HG02571 (cell line): ENCODE data around the gene NOXA1.

Experiments used
- ATAC-seq: cut with Tn5 transposase; IDR thresholded peaks from one replicate; pipeline ENCODE4 v1.9.1; 2021; ENCODE audit warnings: mild to moderate bottlenecking, moderate library complexity; ENCODE audit not compliant: unreplicated experiment

The NOXA1 gene

DNA sequence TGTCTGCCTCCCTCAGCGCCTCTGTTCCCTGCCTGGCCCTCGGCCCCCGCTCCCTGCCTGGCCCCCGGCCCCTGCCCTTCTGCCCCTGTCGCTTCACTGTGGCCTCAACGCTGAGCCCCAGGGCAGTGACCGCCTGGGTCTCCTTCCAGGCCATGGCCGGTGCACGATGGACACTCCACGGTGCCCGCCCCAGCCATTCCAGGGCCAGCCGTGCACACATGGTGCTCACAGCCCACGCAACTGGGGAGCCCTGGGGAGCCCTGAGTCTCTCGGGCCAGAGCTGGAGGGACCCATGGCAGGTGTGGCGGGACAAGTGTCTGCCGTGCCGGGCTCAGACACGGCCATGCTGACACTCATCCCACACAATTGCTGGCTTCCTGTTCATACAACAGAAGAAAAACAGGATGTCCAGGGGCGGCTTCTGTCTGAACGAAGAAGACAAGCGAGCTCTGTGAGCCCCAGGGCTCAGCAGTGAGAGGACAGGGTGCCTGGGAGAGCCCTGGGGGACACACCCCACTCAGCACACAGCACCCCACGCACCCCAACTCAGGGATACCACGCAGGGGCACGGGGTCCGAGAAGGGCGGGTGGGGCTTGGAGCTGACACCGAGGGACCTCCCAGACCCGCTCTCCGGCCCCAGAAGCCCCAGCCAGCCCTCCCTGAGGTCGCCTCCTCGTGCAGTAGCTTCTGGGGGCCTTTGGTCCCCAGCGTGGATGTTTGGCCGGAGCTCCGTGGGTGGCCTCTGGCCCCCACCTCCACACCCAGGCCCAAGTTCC is 35.9 kb upstream of the NOXA1 start:
- no peak for ATAC-seq

GRCh38 chr9:137387891-137388560 is 35.2 kb upstream of the NOXA1 start:
- ATAC-seq: no peak

DNA sequence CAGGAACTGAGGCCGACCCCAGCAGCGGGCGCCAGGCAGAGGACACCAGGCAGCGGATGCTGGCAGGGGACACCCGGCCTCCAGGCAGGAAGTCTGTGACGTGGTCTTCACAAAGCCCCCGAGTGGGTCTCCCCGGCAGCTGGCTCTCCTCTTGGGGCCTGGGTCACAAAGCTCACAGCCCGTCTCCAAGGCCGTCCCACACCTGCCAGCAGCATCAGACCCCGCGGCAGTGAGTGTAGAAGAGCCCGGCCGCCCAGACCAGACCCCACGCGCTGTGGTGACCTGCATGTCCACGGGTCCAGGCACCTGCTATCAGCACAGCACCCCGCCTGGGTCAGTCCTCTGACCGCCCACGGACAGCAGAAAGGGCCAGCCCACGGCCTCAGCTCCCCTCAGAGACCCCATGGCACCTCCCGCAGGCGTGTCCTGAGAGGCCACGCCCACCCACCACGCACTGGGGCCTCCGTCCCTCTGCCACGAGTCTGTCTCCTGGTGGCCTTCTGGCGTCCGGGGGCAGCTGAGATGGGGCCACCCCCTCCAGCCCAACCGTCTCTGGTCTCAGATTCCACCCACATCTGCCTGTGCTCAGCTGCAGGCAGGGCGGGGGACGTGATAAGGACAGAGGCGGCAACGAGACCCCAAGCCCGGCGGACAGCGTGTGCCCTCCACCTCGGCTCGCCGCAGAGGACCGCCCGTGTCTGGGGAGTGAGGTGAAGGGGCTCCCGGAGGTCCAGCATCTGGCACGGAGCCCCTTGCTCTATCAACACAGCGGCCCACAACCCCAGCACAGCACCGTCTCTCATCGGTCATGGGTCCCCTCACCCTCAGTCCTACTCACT is 34.4 kb upstream of the NOXA1 start:
- ATAC-seq: no peak

GRCh38 chr9:137389428-137389746 is 33.8 kb upstream of the NOXA1 start:
- ATAC-seq: no peak

GRCh38 chr9:137390553-137391410 is 32.4 kb upstream of the NOXA1 start:
- no peak for ATAC-seq

DNA sequence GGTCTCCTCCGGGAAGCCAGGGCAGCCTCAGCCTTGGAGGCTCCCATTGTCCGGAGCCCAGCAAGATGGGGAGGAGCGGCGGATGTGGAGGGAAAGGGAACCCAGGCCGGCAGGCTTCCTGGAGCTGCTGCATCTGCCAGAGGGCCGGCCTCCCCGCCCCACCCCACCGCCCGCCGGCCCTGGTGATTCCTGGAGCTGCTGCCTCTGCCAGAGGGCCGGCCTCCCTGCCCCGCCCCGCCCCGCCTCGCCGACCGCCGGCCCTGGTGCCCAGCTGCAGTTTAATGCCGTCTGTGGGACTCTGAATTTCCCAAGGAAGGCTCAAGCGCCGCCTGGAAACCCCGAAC is 31.8 kb upstream of the NOXA1 start:
- ATAC-seq: no peak

- no peak for ATAC-seq
These were observed 30.8 kb upstream of the NOXA1 start for GRCh38 chr9:137392232-137393007.

- ATAC-seq: no peak
These were observed 29.7 kb upstream of the NOXA1 start for GRCh38 chr9:137393176-137394150.

- ATAC-seq: no peak
These were observed 28.1 kb upstream of the NOXA1 start for GRCh38 chr9:137394866-137395665.

DNA sequence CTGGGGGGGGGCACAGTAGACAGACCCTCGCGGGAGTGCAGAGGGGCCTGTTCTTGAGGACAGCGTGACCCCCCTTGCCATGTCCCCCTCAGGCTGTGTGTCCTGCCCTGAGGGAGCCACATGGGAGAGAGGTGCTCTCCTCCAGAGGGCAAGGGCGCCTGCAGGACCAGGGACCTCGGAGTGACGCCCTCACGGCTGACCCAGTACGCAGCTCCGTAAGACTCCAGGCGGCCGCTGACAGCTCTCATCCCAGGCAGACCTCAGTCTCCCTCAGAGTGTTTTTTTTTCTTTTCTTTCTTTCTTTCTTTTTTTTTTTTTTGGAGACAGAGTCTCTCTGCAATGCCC is 27.6 kb upstream of the NOXA1 start:
- ATAC-seq: no peak

- no peak for ATAC-seq
These were observed 27.0 kb upstream of the NOXA1 start for GRCh38 chr9:137396227-137396626.

DNA sequence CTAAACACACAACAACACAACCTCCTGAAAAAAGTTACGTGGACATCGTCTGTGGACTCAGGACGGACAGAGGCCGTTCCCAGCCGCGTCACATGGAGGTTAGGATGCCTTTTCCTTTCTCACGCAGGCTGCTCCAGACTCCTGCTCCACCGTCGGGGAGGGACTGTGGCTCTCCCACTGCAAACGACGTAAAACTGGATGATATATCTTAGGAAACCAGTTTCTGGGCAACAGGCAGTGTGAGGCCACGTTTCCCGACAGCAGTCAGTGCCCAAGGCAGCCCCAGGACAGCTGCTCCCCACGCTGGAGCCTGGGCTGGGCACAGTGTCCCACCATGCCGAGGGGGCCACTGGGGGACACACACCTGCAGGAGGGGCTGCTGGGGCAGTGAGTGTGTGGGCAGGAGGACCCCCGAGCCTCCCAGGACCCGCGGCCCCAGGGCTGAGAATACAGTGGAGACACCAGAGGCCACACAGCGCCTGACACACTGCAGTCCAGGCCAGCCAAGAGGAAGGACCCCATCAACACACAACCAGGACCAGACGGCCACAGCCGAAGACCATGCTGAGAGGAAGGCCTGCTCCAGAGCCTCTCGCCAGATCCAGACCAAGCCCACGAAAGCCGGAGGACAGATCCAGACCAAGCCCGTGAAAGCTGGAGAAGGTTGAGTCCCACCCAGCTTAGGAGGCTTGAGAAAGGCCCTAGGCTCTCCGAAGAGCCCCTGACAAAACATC is 26.4 kb upstream of the NOXA1 start:
- ATAC-seq: no peak

- ATAC-seq: no peak
These were observed 25.3 kb upstream of the NOXA1 start for GRCh38 chr9:137397675-137398423.

- no peak for ATAC-seq
These were observed 24.4 kb upstream of the NOXA1 start for GRCh38 chr9:137398561-137399468.

DNA sequence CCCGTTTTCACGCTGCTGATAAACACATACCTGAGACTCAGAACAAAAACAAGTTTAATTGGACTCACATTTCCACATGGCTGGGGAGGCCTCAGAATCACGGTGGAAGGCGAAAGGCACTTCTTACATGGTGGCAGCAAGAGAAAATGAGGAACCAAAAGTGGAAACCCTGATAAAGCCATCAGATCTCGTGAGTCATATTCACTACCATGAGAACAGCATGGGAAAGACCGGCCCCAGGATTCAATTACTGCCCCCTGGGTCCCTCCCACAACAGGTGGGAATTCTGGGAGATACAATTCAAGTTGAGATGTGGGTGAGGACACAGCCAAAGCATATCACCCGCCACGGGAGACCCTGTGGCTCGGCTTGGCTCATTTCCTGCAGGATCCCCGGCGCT is 20.4 kb upstream of the NOXA1 start:
- ATAC-seq: no peak

DNA sequence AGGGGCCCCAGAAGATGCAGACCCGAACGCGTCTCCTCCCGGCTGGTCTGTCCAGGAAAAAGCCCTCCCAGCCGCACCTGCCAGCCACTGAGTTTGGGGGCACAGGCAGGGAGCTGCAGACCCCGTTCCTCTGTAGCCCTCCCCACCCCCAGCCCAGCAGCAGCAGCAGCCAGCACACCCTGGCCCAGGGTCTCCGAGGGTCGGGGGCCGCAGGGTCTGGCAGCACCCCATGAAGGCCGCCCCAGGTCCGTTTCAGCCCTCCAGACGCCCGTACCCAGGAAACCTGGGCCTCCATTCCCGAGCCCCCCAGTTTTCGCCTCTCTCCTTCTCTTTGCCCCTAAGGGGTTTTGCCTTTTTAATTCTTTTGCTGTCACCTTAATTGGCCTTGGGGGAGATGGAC is 19.9 kb upstream of the NOXA1 start:
- ATAC-seq: no peak
